ENCODE results near the gene ANKS1B.

ANKS1B gene

DNA sequence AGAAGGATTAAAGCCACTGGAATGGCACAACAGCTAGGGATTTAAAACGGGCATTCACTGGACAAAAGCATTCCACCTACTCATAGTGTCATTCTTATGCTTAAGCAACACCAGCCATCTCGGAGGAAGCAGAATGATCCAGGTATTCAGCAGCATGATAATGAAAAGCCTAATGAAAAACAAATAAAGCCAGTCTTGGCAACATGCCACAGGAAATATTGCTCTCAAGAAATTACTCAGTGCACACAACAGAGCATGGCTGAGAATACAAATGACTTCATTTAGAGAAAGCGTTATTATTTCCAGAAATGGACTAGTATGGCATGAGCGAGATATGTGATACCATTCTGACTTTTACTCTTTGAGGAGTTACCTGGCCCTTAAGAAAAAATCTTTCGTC lies 897.5 kb downstream of the ANKS1B start (continued):
- TF ChIP-seq, protein P1, sequence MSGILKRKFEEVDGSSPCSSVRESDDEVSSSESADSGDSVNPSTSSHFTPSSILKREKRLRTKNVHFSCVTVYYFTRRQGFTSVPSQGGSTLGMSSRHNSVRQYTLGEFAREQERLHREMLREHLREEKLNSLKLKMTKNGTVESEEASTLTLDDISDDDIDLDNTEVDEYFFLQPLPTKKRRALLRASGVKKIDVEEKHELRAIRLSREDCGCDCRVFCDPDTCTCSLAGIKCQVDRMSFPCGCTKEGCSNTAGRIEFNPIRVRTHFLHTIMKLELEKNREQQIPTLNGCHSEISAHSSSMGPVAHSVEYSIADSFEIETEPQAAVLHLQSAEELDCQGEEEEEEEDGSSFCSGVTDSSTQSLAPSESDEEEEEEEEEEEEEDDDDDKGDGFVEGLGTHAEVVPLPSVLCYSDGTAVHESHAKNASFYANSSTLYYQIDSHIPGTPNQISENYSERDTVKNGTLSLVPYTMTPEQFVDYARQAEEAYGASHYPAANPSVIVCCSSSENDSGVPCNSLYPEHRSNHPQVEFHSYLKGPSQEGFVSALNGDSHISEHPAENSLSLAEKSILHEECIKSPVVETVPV (CRISPR knock-in tag; IDR thresholded peaks at IDR 0.05), result no peak
- TF ChIP-seq, protein P2, sequence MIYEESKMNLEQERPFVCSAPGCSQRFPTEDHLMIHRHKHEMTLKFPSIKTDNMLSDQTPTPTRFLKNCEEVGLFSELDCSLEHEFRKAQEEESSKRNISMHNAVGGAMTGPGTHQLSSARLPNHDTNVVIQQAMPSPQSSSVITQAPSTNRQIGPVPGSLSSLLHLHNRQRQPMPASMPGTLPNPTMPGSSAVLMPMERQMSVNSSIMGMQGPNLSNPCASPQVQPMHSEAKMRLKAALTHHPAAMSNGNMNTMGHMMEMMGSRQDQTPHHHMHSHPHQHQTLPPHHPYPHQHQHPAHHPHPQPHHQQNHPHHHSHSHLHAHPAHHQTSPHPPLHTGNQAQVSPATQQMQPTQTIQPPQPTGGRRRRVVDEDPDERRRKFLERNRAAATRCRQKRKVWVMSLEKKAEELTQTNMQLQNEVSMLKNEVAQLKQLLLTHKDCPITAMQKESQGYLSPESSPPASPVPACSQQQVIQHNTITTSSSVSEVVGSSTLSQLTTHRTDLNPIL (CRISPR knock-in tag; IDR thresholded peaks at IDR 0.05; ENCODE audit: low read depth), result no peak
- TF ChIP-seq ZNF70 (CRISPR knock-in tag; IDR thresholded peaks at IDR 0.05) (no peak), ZFP3 (CRISPR knock-in tag; IDR thresholded peaks at IDR 0.05) (no peak), TCF4 (CRISPR knock-in tag; IDR thresholded peaks at IDR 0.05; ENCODE audit: borderline replicate concordance) (no peak), OSR1 (CRISPR knock-in tag; IDR thresholded peaks at IDR 0.05) (no peak), PPARA (CRISPR knock-in tag; IDR thresholded peaks at IDR 0.05; ENCODE audit: borderline replicate concordance) (no peak), ESRRG (CRISPR knock-in tag; IDR thresholded peaks at IDR 0.05) (no peak), SNAI2 (CRISPR knock-in tag; IDR thresholded peaks at IDR 0.05) (no peak), ZFP30 (CRISPR knock-in tag; IDR thresholded peaks at IDR 0.05) (no peak)
- TF ChIP-seq, protein P3, sequence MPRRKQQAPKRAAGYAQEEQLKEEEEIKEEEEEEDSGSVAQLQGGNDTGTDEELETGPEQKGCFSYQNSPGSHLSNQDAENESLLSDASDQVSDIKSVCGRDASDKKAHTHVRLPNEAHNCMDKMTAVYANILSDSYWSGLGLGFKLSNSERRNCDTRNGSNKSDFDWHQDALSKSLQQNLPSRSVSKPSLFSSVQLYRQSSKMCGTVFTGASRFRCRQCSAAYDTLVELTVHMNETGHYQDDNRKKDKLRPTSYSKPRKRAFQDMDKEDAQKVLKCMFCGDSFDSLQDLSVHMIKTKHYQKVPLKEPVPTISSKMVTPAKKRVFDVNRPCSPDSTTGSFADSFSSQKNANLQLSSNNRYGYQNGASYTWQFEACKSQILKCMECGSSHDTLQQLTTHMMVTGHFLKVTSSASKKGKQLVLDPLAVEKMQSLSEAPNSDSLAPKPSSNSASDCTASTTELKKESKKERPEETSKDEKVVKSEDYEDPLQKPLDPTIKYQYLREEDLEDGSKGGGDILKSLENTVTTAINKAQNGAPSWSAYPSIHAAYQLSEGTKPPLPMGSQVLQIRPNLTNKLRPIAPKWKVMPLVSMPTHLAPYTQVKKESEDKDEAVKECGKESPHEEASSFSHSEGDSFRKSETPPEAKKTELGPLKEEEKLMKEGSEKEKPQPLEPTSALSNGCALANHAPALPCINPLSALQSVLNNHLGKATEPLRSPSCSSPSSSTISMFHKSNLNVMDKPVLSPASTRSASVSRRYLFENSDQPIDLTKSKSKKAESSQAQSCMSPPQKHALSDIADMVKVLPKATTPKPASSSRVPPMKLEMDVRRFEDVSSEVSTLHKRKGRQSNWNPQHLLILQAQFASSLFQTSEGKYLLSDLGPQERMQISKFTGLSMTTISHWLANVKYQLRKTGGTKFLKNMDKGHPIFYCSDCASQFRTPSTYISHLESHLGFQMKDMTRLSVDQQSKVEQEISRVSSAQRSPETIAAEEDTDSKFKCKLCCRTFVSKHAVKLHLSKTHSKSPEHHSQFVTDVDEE (CRISPR knock-in tag; IDR thresholded peaks at IDR 0.05), result no peak

DNA sequence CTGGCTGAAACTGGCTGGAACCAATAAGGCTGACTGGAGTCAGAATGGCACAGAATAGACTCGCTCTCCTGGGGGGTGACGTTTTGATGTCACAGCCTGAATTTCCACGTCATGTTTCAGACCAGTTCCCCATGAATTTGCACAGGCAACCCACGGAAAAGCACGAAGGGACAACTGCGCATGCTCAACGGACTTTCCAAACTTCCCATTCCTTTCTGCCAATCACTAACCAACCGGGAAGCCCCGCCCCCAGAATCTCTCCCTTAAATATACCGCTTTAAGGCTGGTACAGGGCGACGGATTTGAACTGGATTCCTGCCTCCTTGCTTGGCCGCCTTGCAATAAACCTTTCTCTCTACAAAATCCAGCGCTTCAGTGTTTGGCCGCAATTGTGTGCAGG lies 904.9 kb downstream of the ANKS1B start:
- no peak for ATAC-seq
- TF ChIP-seq GLIS3 (CRISPR knock-in tag; IDR thresholded peaks at IDR 0.05), result no peak

DNA sequence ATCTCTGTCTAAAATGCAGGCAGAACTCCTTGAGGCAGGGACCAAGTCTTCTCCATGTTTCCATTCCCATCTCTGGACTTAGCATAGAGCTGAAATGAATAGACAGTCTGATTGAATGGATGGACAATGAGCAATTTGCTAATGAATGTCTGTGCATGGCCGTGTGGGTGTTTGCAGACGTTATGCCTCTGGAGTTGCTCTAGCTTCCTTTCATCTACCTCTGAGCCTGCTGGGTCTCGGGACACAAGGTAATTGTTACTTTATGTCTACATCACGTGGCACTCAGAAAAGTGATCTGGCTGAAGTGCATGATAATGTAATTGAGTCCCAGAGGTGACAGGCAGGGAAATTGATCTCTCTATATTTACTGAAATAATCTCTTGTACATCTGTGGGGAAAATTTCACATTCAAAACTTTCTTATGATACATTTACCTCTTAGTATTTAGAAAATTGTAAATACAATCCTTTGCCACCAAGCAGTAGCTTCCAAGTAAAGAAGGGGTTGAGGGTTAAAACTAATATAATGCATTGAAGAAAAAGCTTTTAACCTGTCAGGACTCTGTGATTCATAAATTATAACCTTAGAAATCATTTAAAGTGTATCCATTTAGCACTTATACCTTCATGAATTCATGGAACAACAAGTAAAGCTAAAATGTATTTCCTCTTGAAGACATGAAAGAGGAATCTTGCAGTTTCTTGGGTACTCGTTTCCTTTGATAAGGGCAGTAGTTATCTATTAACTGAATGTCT lies 915.6 kb downstream of the ANKS1B start:
- TF ChIP-seq ZFP30 (CRISPR knock-in tag; IDR thresholded peaks at IDR 0.05) (no peak), ISL1 (CRISPR knock-in tag; IDR thresholded peaks at IDR 0.05) (no peak), SNAI2 (CRISPR knock-in tag; IDR thresholded peaks at IDR 0.05) (no peak), RARB (CRISPR knock-in tag; IDR thresholded peaks at IDR 0.05) (no peak), ESRRG (CRISPR knock-in tag; IDR thresholded peaks at IDR 0.05) (no peak), GLIS3 (CRISPR knock-in tag; IDR thresholded peaks at IDR 0.05) (no peak), ARNTL (CRISPR knock-in tag; IDR thresholded peaks at IDR 0.05; ENCODE audit: borderline replicate concordance, low read depth) (no peak), ZNF8 (CRISPR knock-in tag; IDR thresholded peaks at IDR 0.05) (no peak), OSR1 (CRISPR knock-in tag; IDR thresholded peaks at IDR 0.05) (no peak), TOX (CRISPR knock-in tag; IDR thresholded peaks at IDR 0.05; ENCODE audit: borderline replicate concordance) (no peak), BACH2 (CRISPR knock-in tag; IDR thresholded peaks at IDR 0.05; ENCODE audit: borderline replicate concordance) (no peak), ZNF565 (CRISPR knock-in tag; conservative IDR thresholded peaks at IDR 0.05; ENCODE audit: low read depth) (no peak), ZC3H10 (CRISPR knock-in tag; IDR thresholded peaks at IDR 0.05) (no peak), TCF4 (CRISPR knock-in tag; IDR thresholded peaks at IDR 0.05; ENCODE audit: borderline replicate concordance) (no peak), CSDC2 (CRISPR knock-in tag; IDR thresholded peaks at IDR 0.05) (no peak)
- TF ChIP-seq, protein P2 (CRISPR knock-in tag; IDR thresholded peaks at IDR 0.05; ENCODE audit: low read depth), result no peak
- TF ChIP-seq, protein P1 (CRISPR knock-in tag; IDR thresholded peaks at IDR 0.05), result no peak
- TF ChIP-seq, protein P4, sequence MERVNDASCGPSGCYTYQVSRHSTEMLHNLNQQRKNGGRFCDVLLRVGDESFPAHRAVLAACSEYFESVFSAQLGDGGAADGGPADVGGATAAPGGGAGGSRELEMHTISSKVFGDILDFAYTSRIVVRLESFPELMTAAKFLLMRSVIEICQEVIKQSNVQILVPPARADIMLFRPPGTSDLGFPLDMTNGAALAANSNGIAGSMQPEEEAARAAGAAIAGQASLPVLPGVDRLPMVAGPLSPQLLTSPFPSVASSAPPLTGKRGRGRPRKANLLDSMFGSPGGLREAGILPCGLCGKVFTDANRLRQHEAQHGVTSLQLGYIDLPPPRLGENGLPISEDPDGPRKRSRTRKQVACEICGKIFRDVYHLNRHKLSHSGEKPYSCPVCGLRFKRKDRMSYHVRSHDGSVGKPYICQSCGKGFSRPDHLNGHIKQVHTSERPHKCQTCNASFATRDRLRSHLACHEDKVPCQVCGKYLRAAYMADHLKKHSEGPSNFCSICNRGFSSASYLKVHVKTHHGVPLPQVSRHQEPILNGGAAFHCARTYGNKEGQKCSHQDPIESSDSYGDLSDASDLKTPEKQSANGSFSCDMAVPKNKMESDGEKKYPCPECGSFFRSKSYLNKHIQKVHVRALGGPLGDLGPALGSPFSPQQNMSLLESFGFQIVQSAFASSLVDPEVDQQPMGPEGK (CRISPR knock-in tag; IDR thresholded peaks at IDR 0.05; ENCODE audit: borderline replicate concordance), result no peak
- no peak for ATAC-seq
